ENCODE measurements around the gene RAVER2. TPM values are rescaled to one million over a fixed set of nuclear protein-coding genes. Genes with fewer than 3 reads are reported as not detected.

RAVER2 gene
- total and polyA plus RNA-seq, 2 donors = 7.2 to 25.7 TPM

- no peaks in the 10 kb centered on the region for H3K4me1 ChIP-seq (ENCODE audit: insufficient read depth)
- H3K27ac ChIP-seq (ENCODE audit: low read depth) = no peak overlapping the region
- DNase-seq (ENCODE audit: extremely low spot score) = no peak
- 90% methylated on average over 8 of the region's 8 CpGs for WGBS
- no peak overlapping the region for H3K4me3 ChIP-seq (ENCODE audit: low read depth, low read length)
- peaks cover 2% of the 10 kb centered on the region for H3K36me3 ChIP-seq (ENCODE audit: insufficient read depth)
These were observed 91.9 kb downstream of the RAVER2 start for GRCh38 chr1:64836802-64837201.

DNA sequence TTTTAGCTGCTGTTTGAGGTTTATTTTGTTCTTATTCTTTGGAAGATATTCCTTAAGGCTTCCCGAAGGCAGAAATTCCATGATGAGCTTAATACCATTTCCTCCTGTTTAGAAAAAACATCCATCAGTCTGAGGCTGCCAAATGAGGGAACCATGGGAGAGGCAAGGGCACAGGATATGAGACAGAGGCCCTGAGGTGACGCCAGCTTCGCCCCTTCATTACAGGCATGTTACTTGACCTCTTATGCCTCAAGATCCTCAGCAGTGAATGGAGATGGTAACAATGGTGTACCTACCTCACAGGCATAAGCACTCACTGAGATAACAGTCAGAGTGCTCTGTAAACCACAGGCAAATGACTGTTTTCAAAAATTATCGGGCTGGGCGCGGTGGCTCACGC lies 93.6 kb downstream of the RAVER2 start:
- no peak for DNase-seq (ENCODE audit: extremely low spot score)
- Histone ChIP-seq H3K4me3 (ENCODE audit: low read depth, low read length) (no peak overlapping the region), H3K36me3 (ENCODE audit: insufficient read depth) (peaks cover 5% of the 10 kb centered on the region), H3K4me1 (ENCODE audit: insufficient read depth) (no peaks in the 10 kb centered on the region), H3K27ac (ENCODE audit: low read depth) (no peak overlapping the region)
- WGBS = 90% methylated on average over 7 of the region's 7 CpGs

DNA sequence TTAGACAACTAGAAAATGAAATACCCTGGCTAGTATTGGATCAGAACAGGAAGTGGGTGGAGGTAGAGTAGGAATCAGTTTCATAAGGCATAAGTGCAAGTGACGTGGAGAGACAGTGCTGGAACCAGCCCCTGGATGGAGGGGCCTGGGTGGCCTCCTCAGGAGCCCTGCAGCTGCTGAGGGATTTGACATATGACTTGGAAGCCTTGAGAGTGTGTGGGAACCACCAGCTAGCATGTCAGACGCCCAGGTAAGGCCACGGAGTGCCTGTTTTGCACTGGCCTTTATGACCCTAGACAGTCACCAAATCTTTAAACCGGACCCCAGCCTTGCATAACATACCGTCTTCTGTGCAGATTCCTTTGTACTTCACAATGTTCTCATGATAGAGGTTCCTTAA lies 94.4 kb downstream of the RAVER2 start:
- H3K4me1 ChIP-seq (ENCODE audit: insufficient read depth) = no peaks in the 10 kb centered on the region
- no peak overlapping the region for H3K27ac ChIP-seq (ENCODE audit: low read depth)
- no peak overlapping the region for H3K4me3 ChIP-seq (ENCODE audit: low read depth, low read length)
- WGBS = 88% methylated on average over 5 of the region's 5 CpGs
- no peak for DNase-seq (ENCODE audit: extremely low spot score)
- peaks cover 5% of the 10 kb centered on the region for H3K36me3 ChIP-seq (ENCODE audit: insufficient read depth)

- no peak for DNase-seq (ENCODE audit: extremely low spot score)
These were observed 95.0 kb downstream of the RAVER2 start for GRCh38 chr1:64839732-64840405.

GRCh38 chr1:64841330-64842065 lies 96.6 kb downstream of the RAVER2 start:
- no peak overlapping the region for H3K27ac ChIP-seq (ENCODE audit: low read depth)
- peaks cover 5% of the 10 kb centered on the region for H3K36me3 ChIP-seq (ENCODE audit: insufficient read depth)
- H3K4me3 ChIP-seq (ENCODE audit: low read depth, low read length) = no peak overlapping the region
- DNase-seq (ENCODE audit: extremely low spot score) = no peak
- WGBS = 63% methylated on average over 6 of the region's 6 CpGs
- H3K4me1 ChIP-seq (ENCODE audit: insufficient read depth) = no peaks in the 10 kb centered on the region

More at GRCh38 chr1:64839732-64840405, 95.0 kb downstream of the RAVER2 start:
- Histone ChIP-seq H3K36me3 (ENCODE audit: insufficient read depth) (peaks cover 5% of the 10 kb centered on the region), H3K27ac (ENCODE audit: low read depth) (no peak overlapping the region), H3K4me1 (ENCODE audit: insufficient read depth) (no peaks in the 10 kb centered on the region), H3K4me3 (ENCODE audit: low read depth, low read length) (no peak overlapping the region)
- 92% methylated on average over 15 of the region's 15 CpGs for WGBS

DNA sequence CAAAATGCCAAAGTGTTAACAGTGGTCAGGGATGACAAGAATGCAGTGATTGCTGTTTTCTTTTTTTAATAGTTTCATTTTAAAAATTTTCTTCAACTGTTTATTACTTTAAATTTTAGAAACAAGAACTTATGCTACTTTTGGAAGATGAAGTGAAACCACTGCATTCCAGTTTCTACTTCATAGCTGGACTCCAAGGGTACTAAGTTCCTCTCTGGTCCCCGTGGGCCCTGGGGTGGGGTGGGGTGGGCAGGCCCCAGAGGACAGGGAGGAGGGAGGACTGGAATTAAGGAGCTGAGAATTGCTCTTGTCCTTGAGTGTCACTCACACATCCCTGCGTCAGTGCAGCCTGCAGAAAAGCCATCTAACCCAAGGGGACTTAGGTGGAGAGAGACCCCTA lies 97.3 kb downstream of the RAVER2 start:
- WGBS = 58% methylated on average over 2 of the region's 2 CpGs
- H3K27ac ChIP-seq (ENCODE audit: low read depth) = no peak overlapping the region
- peaks cover 7% of the 10 kb centered on the region for H3K36me3 ChIP-seq (ENCODE audit: insufficient read depth)
- no peaks in the 10 kb centered on the region for H3K4me1 ChIP-seq (ENCODE audit: insufficient read depth)
- no peak for DNase-seq (ENCODE audit: extremely low spot score)
- no peak overlapping the region for H3K4me3 ChIP-seq (ENCODE audit: low read depth, low read length)

DNA sequence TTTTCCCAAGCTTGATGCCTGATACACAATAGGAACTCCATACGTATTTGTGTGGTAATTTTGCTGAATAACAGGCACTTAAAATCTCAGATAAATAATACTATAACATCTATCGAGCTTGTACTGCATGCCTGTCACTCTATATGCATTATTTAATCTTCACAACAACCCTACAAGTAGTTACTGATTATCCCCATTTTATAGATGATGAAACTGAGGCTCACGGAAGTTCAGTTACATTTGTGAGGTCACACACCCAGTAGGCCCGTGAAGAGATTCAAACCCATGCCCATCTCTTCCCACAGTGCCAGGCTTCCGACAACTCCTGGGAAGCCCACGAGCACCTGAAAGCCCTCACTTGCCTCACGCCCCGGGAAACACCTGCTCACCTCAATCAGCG lies 98.8 kb downstream of the RAVER2 start:
- no peak overlapping the region for H3K4me3 ChIP-seq (ENCODE audit: low read depth, low read length)
- WGBS = 92% methylated on average over 9 of the region's 9 CpGs
- H3K27ac ChIP-seq (ENCODE audit: low read depth) = no peak overlapping the region
- no peak for DNase-seq (ENCODE audit: extremely low spot score)
- peaks cover 7% of the 10 kb centered on the region for H3K36me3 ChIP-seq (ENCODE audit: insufficient read depth)
- H3K4me1 ChIP-seq (ENCODE audit: insufficient read depth) = no peaks in the 10 kb centered on the region

- WGBS = 90% methylated on average over 7 of the region's 7 CpGs
- H3K4me1 ChIP-seq (ENCODE audit: insufficient read depth) = no peaks in the 10 kb centered on the region
- peaks cover 7% of the 10 kb centered on the region for H3K36me3 ChIP-seq (ENCODE audit: insufficient read depth)
- DNase-seq (ENCODE audit: extremely low spot score) = no peak
- no peak overlapping the region for H3K4me3 ChIP-seq (ENCODE audit: low read depth, low read length)
- H3K27ac ChIP-seq (ENCODE audit: low read depth) = no peak overlapping the region
These were observed 99.3 kb downstream of the RAVER2 start for GRCh38 chr1:64844175-64844574.

DNA sequence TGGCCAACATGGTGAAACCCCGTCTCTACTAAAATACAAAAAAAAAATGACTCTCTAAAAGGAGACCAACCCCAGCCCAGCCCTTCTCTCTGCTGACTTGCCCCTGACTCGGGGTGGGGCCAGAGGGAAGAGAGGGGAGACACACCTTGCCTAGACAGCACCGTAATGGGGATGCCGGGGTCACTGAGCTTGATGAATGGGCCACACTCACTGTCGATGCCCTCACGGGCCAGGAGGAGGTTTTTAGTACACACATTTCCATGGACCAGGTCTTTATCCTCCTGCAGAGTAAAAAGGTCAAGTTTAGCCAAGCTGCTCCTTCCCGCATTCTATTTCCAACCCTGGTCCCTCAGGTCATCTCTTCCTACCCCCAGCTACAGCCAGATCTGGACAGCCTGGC lies 99.7 kb downstream of the RAVER2 start:
- DNase-seq (ENCODE audit: extremely low spot score) = no peak
- no peaks in the 10 kb centered on the region for H3K4me1 ChIP-seq (ENCODE audit: insufficient read depth)
- peaks cover 5% of the 10 kb centered on the region for H3K36me3 ChIP-seq (ENCODE audit: insufficient read depth)
- 94% methylated on average over 7 of the region's 7 CpGs for WGBS
- H3K4me3 ChIP-seq (ENCODE audit: low read depth, low read length) = no peak overlapping the region
- no peak overlapping the region for H3K27ac ChIP-seq (ENCODE audit: low read depth)

GRCh38 chr1:64845831-64846425 lies 101.1 kb downstream of the RAVER2 start:
- peaks cover 5% of the 10 kb centered on the region for H3K36me3 ChIP-seq (ENCODE audit: insufficient read depth)
- H3K27ac ChIP-seq (ENCODE audit: low read depth) = no peak overlapping the region
- no peak overlapping the region for H3K4me3 ChIP-seq (ENCODE audit: low read depth, low read length)
- 93% methylated on average over 13 of the region's 13 CpGs for WGBS
- no peak for DNase-seq (ENCODE audit: extremely low spot score)
- no peaks in the 10 kb centered on the region for H3K4me1 ChIP-seq (ENCODE audit: insufficient read depth)

- Histone ChIP-seq H3K36me3 (ENCODE audit: insufficient read depth) (peaks cover 5% of the 10 kb centered on the region), H3K27ac (ENCODE audit: low read depth) (no peak overlapping the region), H3K4me3 (ENCODE audit: low read depth, low read length) (no peak overlapping the region), H3K4me1 (ENCODE audit: insufficient read depth) (no peaks in the 10 kb centered on the region)
- WGBS = 92% methylated on average over 10 of the region's 10 CpGs
- DNase-seq (ENCODE audit: extremely low spot score) = no peak
These were observed 101.9 kb downstream of the RAVER2 start for GRCh38 chr1:64846573-64847430.

DNA sequence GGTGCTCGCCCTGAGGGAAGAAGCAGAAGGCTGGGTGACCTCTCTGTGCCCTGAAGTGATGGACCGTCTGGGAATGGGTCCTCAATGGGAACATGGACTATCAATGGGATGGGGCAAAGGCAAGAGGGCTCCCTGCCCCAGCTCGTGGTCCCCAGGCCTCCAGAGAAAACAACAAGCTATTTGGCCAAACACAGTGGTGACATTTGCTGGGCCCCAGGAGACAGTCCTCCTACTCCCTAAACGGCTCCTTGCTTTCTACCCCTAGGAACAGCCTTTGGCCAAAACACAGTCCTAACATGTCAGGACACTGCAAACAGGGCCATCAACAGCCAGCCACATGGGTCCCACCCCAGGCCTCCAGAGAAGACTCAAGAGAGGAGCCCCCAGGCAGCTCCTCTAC lies 102.8 kb downstream of the RAVER2 start:
- 89% methylated on average over 4 of the region's 4 CpGs for WGBS
- no peak overlapping the region for H3K27ac ChIP-seq (ENCODE audit: low read depth)
- DNase-seq (ENCODE audit: extremely low spot score) = no peak
- H3K4me3 ChIP-seq (ENCODE audit: low read depth, low read length) = no peak overlapping the region
- no peaks in the 10 kb centered on the region for H3K4me1 ChIP-seq (ENCODE audit: insufficient read depth)
- H3K36me3 ChIP-seq (ENCODE audit: insufficient read depth) = peaks cover 8% of the 10 kb centered on the region

DNA sequence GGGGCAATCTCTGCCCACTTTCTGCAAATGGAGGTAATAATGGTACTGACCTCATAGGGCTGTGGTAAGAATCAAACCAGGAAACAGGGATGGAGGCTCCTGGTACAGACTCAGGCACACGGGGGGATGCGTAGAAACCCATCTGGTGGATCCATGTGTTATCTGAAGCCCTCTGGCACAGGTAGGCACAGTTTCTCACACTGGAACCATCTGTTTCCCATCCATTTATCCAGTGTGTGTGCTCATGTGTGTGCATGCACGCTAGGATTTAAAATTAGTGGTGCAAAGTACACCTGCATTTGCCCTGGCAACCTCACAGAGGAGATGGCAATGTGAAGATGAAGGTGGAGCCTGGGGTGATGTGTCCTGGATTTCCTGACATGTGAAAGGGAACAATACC lies 103.3 kb downstream of the RAVER2 start:
- DNase-seq (ENCODE audit: extremely low spot score) = no peak
- Histone ChIP-seq H3K36me3 (ENCODE audit: insufficient read depth) (peaks cover 6% of the 10 kb centered on the region), H3K27ac (ENCODE audit: low read depth) (no peak overlapping the region), H3K4me1 (ENCODE audit: insufficient read depth) (no peaks in the 10 kb centered on the region), H3K4me3 (ENCODE audit: low read depth, low read length) (no peak overlapping the region)
- WGBS = 96% methylated on average over 3 of the region's 3 CpGs
